PC-3 (cell line): Measurements from ENCODE around the gene SMIM38. TPM values are rescaled to one million over a fixed set of nuclear protein-coding genes. Genes with fewer than 3 reads are reported as not detected.

Experiments
- ATAC-seq: fragments of 200-7000 bp; cut with Tn5 transposase; 2 replicates; pipeline ENCODE4 v1.9.1; 2020; ENCODE audit warnings: mild to moderate bottlenecking, moderate library complexity
- BruUV-seq: library from RNA; stranded (reverse); fragments of 400-500 nt; replicated peaks from 2 replicates; lab custom pipeline; 2021; lab: Mats Ljungman, UMichigan
- CTCF ChIA-PET: fragments of 300-600 bp; sonication (Branson Sonifier 250); formaldehyde crosslinking; loops from one replicate; lab custom pipeline; 2022; ENCODE audit warnings: antibody characterized with exemption; lab: Charles Lee
- POLR2A ChIA-PET: fragments of 300-600 bp; sonication (Branson Sonifier 250); formaldehyde crosslinking; loops from one replicate; lab custom pipeline; 2022; ENCODE audit warnings: antibody characterized with exemption; ENCODE audit not compliant: unreplicated experiment; lab: Charles Lee
- DNase-seq: peaks from one replicate; pipeline ENCODE4 v3.0.0-alpha.2; 2015
- H2AFZ ChIP-seq: fragments of 300-600 bp; sonication (generic); 2 replicates; pipeline ENCODE4 v1.6.0; 2016; ENCODE audit warnings: antibody characterized with exemption, low read length
- H3F3A ChIP-seq: fragments of 300-600 bp; sonication (generic); one replicate; pipeline ENCODE4 v1.6.0; 2017; ENCODE audit warnings: antibody characterized with exemption, low read length, control low read depth, mild to moderate bottlenecking; ENCODE audit not compliant: unreplicated experiment
- H3K27ac ChIP-seq: fragments of 300-600 bp; sonication (generic); 2 replicates; pipeline ENCODE4 v1.5.1; 2016; ENCODE audit warnings: mild to moderate bottlenecking, low read length
- H3K27me3 ChIP-seq: fragments of 300-600 bp; sonication (generic); 2 replicates; pipeline ENCODE4 v1.6.1; 2016; ENCODE audit warnings: low read length, mixed read lengths
- H3K36me3 ChIP-seq: fragments of 300-600 bp; sonication (generic); 2 replicates; pipeline ENCODE4 v1.6.1; 2016; ENCODE audit warnings: low read depth, mixed run types, low read length, mixed read lengths
- H3K4me1 ChIP-seq: fragments of 300-600 bp; sonication (generic); 2 replicates; pipeline ENCODE4 v1.5.1; 2016; ENCODE audit warnings: low read length; ENCODE audit not compliant: insufficient read depth
- H3K4me2 ChIP-seq: fragments of 300-600 bp; sonication (generic); 2 replicates; pipeline ENCODE4 v1.6.0; 2016; ENCODE audit warnings: low read length
- H3K4me3 ChIP-seq: fragments of 300-600 bp; sonication (generic); 2 replicates; pipeline ENCODE4 v1.5.1; 2016; ENCODE audit warnings: mild to moderate bottlenecking, low read length, mixed read lengths
- H3K79me2 ChIP-seq: fragments of 300-600 bp; sonication (generic); 2 replicates; pipeline ENCODE4 v1.6.1; 2017; ENCODE audit warnings: low read length, mixed read lengths
- H3K9ac ChIP-seq: fragments of 300-600 bp; sonication (generic); 2 replicates; pipeline ENCODE4 v1.6.0; 2016; ENCODE audit warnings: mild to moderate bottlenecking, low read length
- H3K9me2 ChIP-seq: fragments of 300-600 bp; sonication (generic); replicated peaks from 2 replicates; pipeline ENCODE4 v1.6.1; 2016; ENCODE audit warnings: mixed run types, low read length, mixed read lengths
- H3K9me3 ChIP-seq: fragments of 300-600 bp; sonication (generic); 2 replicates; pipeline ENCODE4 v1.6.1; 2016; ENCODE audit warnings: low read length, mixed read lengths
- H4K20me1 ChIP-seq: fragments of 300-600 bp; sonication (generic); 2 replicates; pipeline ENCODE4 v1.6.1; 2016; ENCODE audit warnings: low read length, mixed read lengths
- EZH2 ChIP-seq: fragments of 300-600 bp; sonication (generic); IDR thresholded peaks from one replicate; pipeline ENCODE4 v1.6.1; 2017; ENCODE audit warnings: antibody characterized with exemption, mild to moderate bottlenecking, low read length; ENCODE audit not compliant: unreplicated experiment
- EZH2phosphoT487 ChIP-seq: fragments of 300-600 bp; sonication (generic); IDR thresholded peaks from 2 replicates; pipeline ENCODE4 v1.6.1; 2018; ENCODE audit warnings: mild to moderate bottlenecking, antibody characterized with exemption, low read length, borderline replicate concordance
- intact Hi-C: fragments of 100-400 bp; cut with micrococcal nuclease; formaldehyde crosslinking; loops from 2 replicates; pipeline ENCODE4 v1.9.0; 2023
- total RNA-seq: library from RNA; depleted of rRNA; stranded (reverse); fragments of >200 nt; gene quantifications from 2 replicates; pipeline ENCODE4 v1.2.3, GENCODE V29; 2014
- TF ChIP-seq, protein P1 (sequence below): fragments of 300-600 bp; sonication (generic); conservative IDR thresholded peaks from 2 replicates; pipeline ENCODE4 v1.5.1; 2017; ENCODE audit warnings: antibody characterized with exemption, low read depth, mild to moderate bottlenecking, low read length

The SMIM38 gene
- total RNA-seq, 1 experiment from 2014 or later, result 0.04 TPM

DNA sequence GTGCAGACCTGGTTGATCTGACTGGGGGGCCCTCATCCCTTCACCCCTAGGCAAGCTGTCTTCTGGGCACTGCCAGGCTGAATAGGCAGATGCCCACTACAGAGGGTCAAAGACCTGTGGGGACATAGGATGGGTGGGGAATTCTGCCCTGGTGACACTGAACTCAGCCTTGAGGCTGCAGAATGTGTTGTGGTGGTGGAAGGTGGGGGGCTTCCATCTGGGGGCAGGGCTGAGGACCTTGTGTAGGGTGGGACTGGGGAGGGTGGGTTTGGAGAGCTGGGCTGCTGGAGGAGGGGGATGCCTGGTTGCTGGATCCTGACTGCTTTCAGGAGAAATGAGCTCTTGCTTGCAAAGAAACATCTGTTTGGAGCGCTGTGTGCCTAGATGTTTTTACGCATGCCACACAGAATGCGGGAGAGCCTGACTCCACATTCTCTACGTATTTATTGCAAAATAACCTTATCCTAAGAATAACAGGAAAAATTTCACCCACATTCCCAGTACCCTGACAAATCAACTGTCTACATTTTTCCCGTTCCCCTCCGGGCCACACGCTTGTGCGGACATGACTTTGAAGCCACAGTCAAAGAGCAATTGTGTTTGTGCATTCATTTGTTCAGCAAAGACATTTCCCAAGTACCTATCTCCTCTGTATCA is 18.3 kb downstream of the SMIM38 start:
- H3K9ac ChIP-seq, result no peak overlapping the region
- H2AFZ ChIP-seq, result no peak overlapping the region
- no peak for TF ChIP-seq EZH2
- TF ChIP-seq, protein P1, sequence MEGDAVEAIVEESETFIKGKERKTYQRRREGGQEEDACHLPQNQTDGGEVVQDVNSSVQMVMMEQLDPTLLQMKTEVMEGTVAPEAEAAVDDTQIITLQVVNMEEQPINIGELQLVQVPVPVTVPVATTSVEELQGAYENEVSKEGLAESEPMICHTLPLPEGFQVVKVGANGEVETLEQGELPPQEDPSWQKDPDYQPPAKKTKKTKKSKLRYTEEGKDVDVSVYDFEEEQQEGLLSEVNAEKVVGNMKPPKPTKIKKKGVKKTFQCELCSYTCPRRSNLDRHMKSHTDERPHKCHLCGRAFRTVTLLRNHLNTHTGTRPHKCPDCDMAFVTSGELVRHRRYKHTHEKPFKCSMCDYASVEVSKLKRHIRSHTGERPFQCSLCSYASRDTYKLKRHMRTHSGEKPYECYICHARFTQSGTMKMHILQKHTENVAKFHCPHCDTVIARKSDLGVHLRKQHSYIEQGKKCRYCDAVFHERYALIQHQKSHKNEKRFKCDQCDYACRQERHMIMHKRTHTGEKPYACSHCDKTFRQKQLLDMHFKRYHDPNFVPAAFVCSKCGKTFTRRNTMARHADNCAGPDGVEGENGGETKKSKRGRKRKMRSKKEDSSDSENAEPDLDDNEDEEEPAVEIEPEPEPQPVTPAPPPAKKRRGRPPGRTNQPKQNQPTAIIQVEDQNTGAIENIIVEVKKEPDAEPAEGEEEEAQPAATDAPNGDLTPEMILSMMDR, result no peak
- H3K4me1 ChIP-seq, result no peaks in the 10 kb centered on the region
- DNase-seq, result no peak
- ChIA-PET CTCF (no interaction called here), POLR2A (no interaction called here)
- no peaks in the 10 kb centered on the region for H3F3A ChIP-seq
- no peaks in the 10 kb centered on the region for H3K9me3 ChIP-seq
- no peaks in the 10 kb centered on the region for H3K27me3 ChIP-seq
- no TSS peak for BruUV-seq
- H4K20me1 ChIP-seq, result no peaks in the 10 kb centered on the region
- no peaks in the 10 kb centered on the region for H3K79me2 ChIP-seq
- H3K27ac ChIP-seq, result no peak overlapping the region
- H3K9me2 ChIP-seq, result no peaks in the 10 kb centered on the region
- intact Hi-C loops, result no loop called here
- no peak for ATAC-seq
- no peak overlapping the region for H3K4me2 ChIP-seq
- no peaks in the 10 kb centered on the region for H3K36me3 ChIP-seq
- no peak overlapping the region for H3K4me3 ChIP-seq

DNA sequence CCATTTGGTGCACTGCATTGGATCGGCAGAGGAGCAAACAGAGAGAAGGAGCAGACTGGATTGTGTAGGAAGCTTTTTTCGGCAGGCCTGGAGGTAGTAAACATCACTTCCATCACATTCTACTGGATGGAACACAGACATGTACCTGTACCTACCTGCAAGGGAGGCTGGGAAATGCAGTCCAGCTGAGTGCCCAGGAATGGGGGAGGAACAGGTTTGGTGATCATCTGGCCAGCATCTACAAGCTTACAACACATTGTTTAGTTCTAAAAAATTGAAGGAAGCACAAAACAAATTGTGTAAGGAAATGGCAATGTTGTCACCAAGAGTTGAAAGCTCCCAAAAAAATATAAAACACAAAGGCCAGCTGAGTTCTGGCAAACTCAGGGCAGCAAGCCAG is 19.1 kb downstream of the SMIM38 start:
- no peaks in the 10 kb centered on the region for H3K4me1 ChIP-seq
- no peak overlapping the region for H3K4me3 ChIP-seq
- no peak overlapping the region for H3K9ac ChIP-seq
- DNase-seq (no peak), ATAC-seq (no peak)
- H4K20me1 ChIP-seq, result no peaks in the 10 kb centered on the region
- ChIA-PET POLR2A (no interaction called here), CTCF (no interaction called here)
- no peaks in the 10 kb centered on the region for H3K27me3 ChIP-seq
- intact Hi-C loops, result no loop called here
- no peak overlapping the region for H3K27ac ChIP-seq
- H2AFZ ChIP-seq, result no peak overlapping the region
- TF ChIP-seq, protein P1, result no peak
- TF ChIP-seq EZH2phosphoT487, result no peak
- TF ChIP-seq EZH2, result no peak
- no peaks in the 10 kb centered on the region for H3F3A ChIP-seq
- no peak overlapping the region for H3K4me2 ChIP-seq
- H3K9me3 ChIP-seq, result no peaks in the 10 kb centered on the region
- no peaks in the 10 kb centered on the region for H3K36me3 ChIP-seq
- H3K9me2 ChIP-seq, result no peaks in the 10 kb centered on the region
- no peaks in the 10 kb centered on the region for H3K79me2 ChIP-seq
- no TSS peak for BruUV-seq

DNA sequence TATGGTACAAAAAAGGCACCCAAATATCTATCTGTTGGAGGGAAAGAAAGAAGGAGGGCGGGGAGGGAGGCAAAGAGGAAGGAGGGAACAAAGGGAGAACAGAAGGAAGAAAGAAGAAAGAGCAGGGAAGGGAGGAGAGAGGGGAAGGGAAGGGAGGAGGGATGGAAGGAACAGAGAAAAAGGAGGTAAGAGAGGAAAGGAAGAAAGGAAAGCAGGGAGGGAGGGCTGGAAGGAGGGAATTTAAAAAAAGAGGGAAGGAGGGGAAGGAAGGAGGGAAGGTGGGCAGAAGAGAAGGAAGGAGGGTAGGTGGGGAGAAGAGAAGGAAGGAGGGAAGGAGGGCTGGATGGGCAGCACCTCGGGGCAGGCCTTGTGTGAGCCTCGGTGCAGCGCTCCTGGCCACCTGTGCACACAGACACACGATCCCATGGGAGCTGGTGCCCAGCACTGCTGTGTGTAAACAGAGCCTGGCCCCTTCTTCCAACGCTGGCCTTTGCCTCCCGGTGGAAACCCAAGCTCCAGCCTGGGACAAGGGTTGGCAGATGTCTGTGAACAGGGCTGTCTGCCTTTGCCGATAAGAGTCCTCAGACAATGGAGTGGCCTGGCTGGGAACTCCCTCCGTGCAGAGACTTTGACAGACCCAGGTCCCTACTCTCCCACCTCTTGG is 23.2 kb downstream of the SMIM38 start:
- Histone ChIP-seq H3F3A (no peaks in the 10 kb centered on the region), H2AFZ (no peak overlapping the region), H3K4me2 (no peak overlapping the region), H3K9me3 (no peaks in the 10 kb centered on the region), H3K27me3 (no peaks in the 10 kb centered on the region), H3K36me3 (no peaks in the 10 kb centered on the region), H4K20me1 (no peaks in the 10 kb centered on the region), H3K27ac (no peak overlapping the region), H3K9me2 (no peaks in the 10 kb centered on the region), H3K9ac (no peak overlapping the region), H3K4me3 (no peak overlapping the region), H3K4me1 (no peaks in the 10 kb centered on the region), H3K79me2 (no peaks in the 10 kb centered on the region)
- no TSS peak for BruUV-seq
- ATAC-seq, result no peak
- no peak for DNase-seq
- CTCF ChIA-PET, result no interaction called here
- POLR2A ChIA-PET, result no interaction called here
- TF ChIP-seq, protein P1, result no peak
- TF ChIP-seq EZH2 (no peak), EZH2phosphoT487 (no peak)
- intact Hi-C loops, result no loop called here
